GM12878 (cell line): ENCODE data around the gene NFKBIZ. TPM values are rescaled to one million over a fixed set of nuclear protein-coding genes. Genes with fewer than 3 reads are reported as not detected.

Experiments used
- ATAC-seq: fragments of 200-7000 bp; cut with Tn5 transposase; 3 replicates; pipeline ENCODE4 v1.9.1; 2020; ENCODE audit warnings: mild to moderate bottlenecking, moderate library complexity
- BruUV-seq: library from RNA; stranded (reverse); fragments of 400-500 nt; replicated peaks from 2 replicates; lab custom pipeline; 2021; lab: Mats Ljungman, UMichigan
- CTCF ChIA-PET: fragments of 300-600 bp; sonication (Branson Sonifier 250); formaldehyde crosslinking; extraction: SDS; loops from one replicate; lab custom pipeline; 2021; ENCODE audit warnings: inconsistent platforms; lab: Yijun Ruan, JAX
- POLR2A ChIA-PET: fragments of 350-600 bp; formaldehyde crosslinking; extraction: SDS; loops from one replicate; lab custom pipeline; 2021; ENCODE audit warnings: inconsistent platforms; lab: Charles Lee
- RAD21 ChIA-PET: fragments of 300-600 bp; sonication (Branson Sonifier 250); formaldehyde crosslinking; loops from one replicate; lab custom pipeline; 2023; ENCODE audit warnings: antibody characterized with exemption; ENCODE audit not compliant: unreplicated experiment; lab: Charles Lee
- SMC1A ChIA-PET: fragments of 300-600 bp; sonication (Branson Sonifier 250); formaldehyde crosslinking; loops from one replicate; lab custom pipeline; 2023; ENCODE audit not compliant: unreplicated experiment, uncharacterized antibody; lab: Charles Lee
- DNase-seq: peaks from one replicate; pipeline ENCODE4 v3.0.0-alpha.2; 2011; ENCODE audit warnings: low read depth, low spot score
- FAIRE-seq: peaks from 3 replicates; lab custom pipeline; 2011; peaks lifted over from hg19 to GRCh38; lab: Jason Lieb, UNC
- H2AFZ ChIP-seq: 2 replicates; pipeline ENCODE4 v1.6.0; 2011; ENCODE audit warnings: low read depth, low read length, control low read depth; ENCODE audit not compliant: control insufficient read depth
- H3K27ac ChIP-seq: 2 replicates; pipeline ENCODE4 v1.5.1; 2011; ENCODE audit warnings: control low read depth; ENCODE audit not compliant: control insufficient read depth, insufficient read depth
- H3K27me3 ChIP-seq, 2 experiments: replicated peaks in 1 of 2; 2 replicates each; pipeline versions ENCODE4 v1.6.0 to v1.6.1; 2011; ENCODE audit warnings: low read length in 1 of 2; ENCODE audit not compliant: control insufficient read depth in 2 of 2, insufficient read depth in 2 of 2
- H3K36me3 ChIP-seq, 2 experiments: 2 replicates each; pipeline ENCODE4 v1.5.1; 2011; ENCODE audit warnings: low read length in 1 of 2; ENCODE audit not compliant: control insufficient read depth in 2 of 2, insufficient read depth in 2 of 2
- H3K4me1 ChIP-seq: 2 replicates; pipeline ENCODE4 v1.6.1; 2011; ENCODE audit warnings: mild to moderate bottlenecking, low read length, moderate library complexity, mixed read lengths; ENCODE audit not compliant: control insufficient read depth, insufficient read depth
- H3K4me2 ChIP-seq: 2 replicates; pipeline ENCODE4 v1.6.0; 2011; ENCODE audit warnings: control low read depth; ENCODE audit not compliant: control insufficient read depth, insufficient read depth
- H3K4me3 ChIP-seq: fragments of 200-600 bp; sonication (generic); 2 replicates; pipeline ENCODE4 v1.5.1; 2016
- H3K79me2 ChIP-seq: 2 replicates; pipeline ENCODE4 v1.6.0; 2011; ENCODE audit warnings: low read length; ENCODE audit not compliant: control insufficient read depth, insufficient read depth
- H3K9ac ChIP-seq: 2 replicates; pipeline ENCODE4 v1.8.0; 2011; ENCODE audit warnings: low read length, control low read depth, mixed read lengths; ENCODE audit not compliant: control insufficient read depth, insufficient read depth
- H3K9me3 ChIP-seq: replicated peaks from 3 replicates; pipeline ENCODE4 v1.5.1; 2011; ENCODE audit warnings: mild to moderate bottlenecking, low read length; ENCODE audit not compliant: control insufficient read depth, insufficient read depth
- H4K20me1 ChIP-seq: 2 replicates; pipeline ENCODE4 v1.6.0; 2011; ENCODE audit not compliant: control insufficient read depth, insufficient read depth
- BACH1 ChIP-seq: fragments of 450-650 bp; IDR thresholded peaks from 2 replicates; pipeline ENCODE4 v1.6.1; 2017; ENCODE audit warnings: mild to moderate bottlenecking, borderline replicate concordance
- CHD4 ChIP-seq: fragments of 200-600 bp; sonication (generic); IDR thresholded peaks from 2 replicates; pipeline ENCODE4 v1.6.1; 2016; ENCODE audit warnings: mild to moderate bottlenecking
- ESRRA ChIP-seq: IDR thresholded peaks from 2 replicates; pipeline ENCODE4 v1.6.1; 2012; ENCODE audit warnings: mild to moderate bottlenecking, low read length, improper control_type of control experiment
- KAT2A ChIP-seq: conservative IDR thresholded peaks from 2 replicates; pipeline ENCODE4 v1.6.1; 2011; ENCODE audit warnings: low read depth, low read length; ENCODE audit not compliant: control insufficient read depth
- WGBS: methylation state at CpG from one replicate; pipeline ENCODE4 v1.1.6; 2016; ENCODE audit warnings: low lambda C conversion rate; ENCODE audit not compliant: insufficient replicate concordance, insufficient coverage; ENCODE audit errors: missing lambda C conversion rate; 5-methylcytosine and 5-hydroxymethylcytosine counted together
- in situ Hi-C: fragments of 300-500 bp; cut with MboI; formaldehyde crosslinking; loops from 9 replicates; pipeline ENCODE4 v1.14.3; 2018; ENCODE audit warnings: mixed read lengths
- intact Hi-C: fragments of 100-400 bp; cut with micrococcal nuclease; formaldehyde crosslinking; loops from one replicate; pipeline ENCODE4 v1.14.2; 2022; ENCODE audit not compliant: unreplicated experiment
- polyA plus RNA-seq, 11 experiments: library from polyadenylated mRNA; depleted of rRNA in 4 of 11; unstranded in 6 of 11; stranded (reverse) in 5 of 11; fragments of >200 nt; fragmentation: Nextera tagmentation in 4 of 11; fragmentation: Illumina TruSeq in 1 of 11; extraction: Ambion mirVana in 4 of 11; extraction: Trizol in 1 of 11; gene quantifications; 1 replicate in 1 of 11; 2 replicates in 10 of 11; pipeline versions ENCODE4 v1.2.1 to v1.2.3, GENCODE V29; 2011 to 2016; ENCODE audit warnings: inconsistent platforms in 2 of 11, missing spikeins in 2 of 11, low read depth in 1 of 11
- total RNA-seq, 4 experiments: library from RNA; depleted of rRNA in 3 of 4; stranded (reverse); fragments of >200 nt in 3 of 4; fragmentation: Illumina TruSeq in 1 of 4; extraction: Trizol in 1 of 4; gene quantifications; 2 replicates each; pipeline versions ENCODE4 v1.2.1 to v1.2.3, GENCODE V29; 2013 to 2021
- TF ChIP-seq, protein P1 (sequence below): IDR thresholded peaks from 2 replicates; pipeline ENCODE4 v1.6.1; 2011; ENCODE audit warnings: borderline replicate concordance, low read depth, mild to moderate bottlenecking, moderate library complexity, mixed read lengths, low read length; ENCODE audit not compliant: insufficient read depth; ENCODE audit errors: extremely low read length

Gene NFKBIZ
- total and polyA plus RNA-seq, 10 of the 15 experiments (the other 5 are each of a cell fraction or from before 2014, with no cell fraction given), result 6.3 to 53.8 (median 17.3) TPM

DNA sequence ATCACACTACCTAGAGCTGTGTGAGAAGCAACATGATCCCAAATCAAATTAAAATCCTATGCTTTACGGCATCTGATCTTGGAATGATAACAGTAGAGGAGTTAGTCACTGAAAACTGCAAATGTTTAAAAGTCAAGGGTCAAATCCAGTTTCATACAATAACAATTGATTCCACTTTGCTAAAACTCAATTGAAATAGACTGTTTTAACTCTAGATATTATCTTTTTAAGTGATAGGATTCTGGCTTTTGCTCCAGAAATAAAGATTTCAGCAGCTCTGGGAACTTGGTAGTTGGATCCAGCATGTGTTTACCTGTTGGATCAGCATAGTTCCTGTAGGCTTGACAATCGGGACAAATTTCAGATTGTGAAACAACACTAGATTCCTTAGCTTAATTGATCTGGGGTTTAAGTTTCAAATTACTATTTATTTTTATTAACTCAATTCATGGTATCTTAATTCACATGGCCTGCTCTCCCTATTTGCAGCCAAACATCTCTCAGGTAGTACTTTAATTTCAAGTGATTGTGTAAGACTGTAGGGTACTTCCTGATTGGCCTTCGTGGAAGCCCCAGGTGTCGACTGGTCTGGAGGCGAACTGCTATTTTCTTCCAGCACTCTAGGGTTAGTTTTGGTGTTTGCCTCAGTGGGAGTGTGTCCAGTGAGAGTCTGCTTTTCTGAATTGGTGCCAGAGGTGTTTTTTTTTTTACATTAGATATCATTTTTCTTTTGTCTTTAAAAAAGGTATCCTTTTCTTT lies 16.6 kb downstream of the NFKBIZ start:
- no peaks in the 10 kb centered on the region for H3K9me3 ChIP-seq
- intact Hi-C loops, result no loop called here
- FAIRE-seq, result no peak
- TF ChIP-seq ESRRA (no peak), KAT2A (no peak), CHD4 (no peak), BACH1 (no peak)
- TF ChIP-seq, protein P1, sequence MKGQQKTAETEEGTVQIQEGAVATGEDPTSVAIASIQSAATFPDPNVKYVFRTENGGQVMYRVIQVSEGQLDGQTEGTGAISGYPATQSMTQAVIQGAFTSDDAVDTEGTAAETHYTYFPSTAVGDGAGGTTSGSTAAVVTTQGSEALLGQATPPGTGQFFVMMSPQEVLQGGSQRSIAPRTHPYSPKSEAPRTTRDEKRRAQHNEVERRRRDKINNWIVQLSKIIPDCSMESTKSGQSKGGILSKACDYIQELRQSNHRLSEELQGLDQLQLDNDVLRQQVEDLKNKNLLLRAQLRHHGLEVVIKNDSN, result no peak
- TF ChIP-seq, all 136 proteins: peak for 0
- Histone ChIP-seq H3K4me1 (no peaks in the 10 kb centered on the region; the same call in none of the 2 replicates), H3K36me3 (no peaks in the 10 kb centered on the region; a peak in 1 of 4 replicates), H3K27ac (no peak overlapping the region), H3K79me2 (no peaks in the 10 kb centered on the region), H3K27me3 (no peaks in the 10 kb centered on the region), H4K20me1 (no peaks in the 10 kb centered on the region), H3K4me2 (no peak overlapping the region), H2AFZ (no peak overlapping the region), H3K4me3 (no peak overlapping the region), H3K9ac (no peak overlapping the region)
- in situ Hi-C loops, result no loop called here
- SMC1A ChIA-PET, result interaction anchor here (0.8 to 2.2 kb wide), 15 partner anchors 9 to 363 kb away, joined by 3 to 6 read pairs (median 4); no protein-coding TSS in a partner anchor
- peak; percentile 23; the same call in 1 of the 3 replicates for ATAC-seq
- CTCF ChIA-PET, result interaction anchor here (0.8 to 1.1 kb wide), 3 partner anchors 10 to 51 kb away, joined by 3 to 4 read pairs (median 4); no protein-coding TSS in a partner anchor
- RAD21 ChIA-PET, result interaction anchor here (0.6 to 1.1 kb wide), 3 partner anchors 193 to 359 kb away, joined by 3 to 5 read pairs (median 3); no protein-coding TSS in a partner anchor
- no peak for DNase-seq
- whole genome bisulfite sequencing, result 97% methylated on average over 5 of the region's 5 CpGs
- no TSS peak for BruUV-seq
- POLR2A ChIA-PET, result interaction anchor here (1.8 kb wide), 1 partner anchor 26 kb away, joined by 5 read pairs; no protein-coding TSS in a partner anchor
